H9 (cell line): ENCODE results near the gene ARFIP1. TPM values are rescaled to one million over a fixed set of nuclear protein-coding genes. Genes with fewer than 3 reads are reported as not detected.

Source experiments
- DNase-seq: peaks from one replicate; pipeline ENCODE4 v3.0.0-alpha.2; 2017
- H2AFZ ChIP-seq: one replicate; pipeline ENCODE4 v1.6.1; 2013; ENCODE audit warnings: mild to moderate bottlenecking, low read length, control low read depth, moderate library complexity
- H2AK5ac ChIP-seq: 2 replicates; pipeline ENCODE4 v1.6.1; 2013; ENCODE audit warnings: low read length, control low read depth, mixed read lengths; ENCODE audit not compliant: insufficient read length
- H2BK120ac ChIP-seq: one replicate; pipeline ENCODE4 v1.6.1; 2013; ENCODE audit warnings: low read depth, mild to moderate bottlenecking, low read length, control low read depth, inconsistent platforms; ENCODE audit not compliant: poor library complexity, severe bottlenecking
- H2BK12ac ChIP-seq: 2 replicates; pipeline ENCODE4 v1.6.1; 2013; ENCODE audit warnings: low read length, control low read depth, mixed read lengths, low read depth; ENCODE audit not compliant: insufficient read length
- H2BK15ac ChIP-seq: 2 replicates; pipeline ENCODE4 v1.6.1; 2013; ENCODE audit warnings: low read depth, low read length, control low read depth
- H2BK20ac ChIP-seq: one replicate; pipeline ENCODE4 v1.6.1; 2013; ENCODE audit warnings: low read depth, mild to moderate bottlenecking, low read length, control low read depth, inconsistent platforms; ENCODE audit not compliant: poor library complexity, severe bottlenecking
- H2BK5ac ChIP-seq: 2 replicates; pipeline ENCODE4 v1.6.1; 2013; ENCODE audit warnings: low read length, control low read depth, mixed read lengths; ENCODE audit not compliant: insufficient read length
- H3K14ac ChIP-seq: 2 replicates; pipeline ENCODE4 v1.6.1; 2013; ENCODE audit warnings: low read length, control low read depth; ENCODE audit not compliant: insufficient read depth
- H3K18ac ChIP-seq: 2 replicates; pipeline ENCODE4 v1.6.1; 2013; ENCODE audit warnings: low read depth, mild to moderate bottlenecking, mixed read lengths, low read length, control low read depth; ENCODE audit not compliant: insufficient read length
- H3K23ac ChIP-seq: 2 replicates; pipeline ENCODE4 v1.6.1; 2013; ENCODE audit warnings: low read length, control low read depth, mixed read lengths, low read depth; ENCODE audit not compliant: insufficient read length
- H3K23me2 ChIP-seq: 2 replicates; pipeline ENCODE4 v1.6.1; 2013; ENCODE audit warnings: low read depth, mild to moderate bottlenecking, mixed read lengths, low read length, control low read depth; ENCODE audit not compliant: insufficient read length, poor library complexity, severe bottlenecking
- H3K27ac ChIP-seq: 2 replicates; pipeline ENCODE4 v1.5.1; 2013; ENCODE audit warnings: low read length, control low read depth, mixed read lengths, low read depth; ENCODE audit not compliant: insufficient read length
- H3K27me3 ChIP-seq: 2 replicates; pipeline ENCODE4 v1.6.1; 2013; ENCODE audit warnings: low read length, control low read depth, inconsistent platforms; ENCODE audit not compliant: insufficient read depth
- H3K4ac ChIP-seq: 2 replicates; pipeline ENCODE4 v1.6.1; 2013; ENCODE audit warnings: low read depth, mild to moderate bottlenecking, control low read depth, inconsistent platforms, low read length, moderate library complexity
- H3K4me1 ChIP-seq: 2 replicates; pipeline ENCODE4 v1.6.1; 2013; ENCODE audit warnings: low read length, control low read depth, inconsistent platforms; ENCODE audit not compliant: insufficient read depth
- H3K4me2 ChIP-seq: 2 replicates; pipeline ENCODE4 v1.6.1; 2013; ENCODE audit warnings: low read length, control low read depth, mixed read lengths; ENCODE audit not compliant: insufficient read length, insufficient read depth
- H3K56ac ChIP-seq: 2 replicates; pipeline ENCODE4 v1.6.1; 2013; ENCODE audit warnings: low read depth, mild to moderate bottlenecking, mixed read lengths, low read length, control low read depth; ENCODE audit not compliant: insufficient read length
- H3K79me1 ChIP-seq: 2 replicates; pipeline ENCODE4 v1.6.1; 2013; ENCODE audit warnings: low read depth, mild to moderate bottlenecking, moderate library complexity, low read length, control low read depth, inconsistent platforms; ENCODE audit not compliant: insufficient read depth, poor library complexity, severe bottlenecking
- H3K79me2 ChIP-seq: 2 replicates; pipeline ENCODE4 v1.6.1; 2013; ENCODE audit warnings: low read length, control low read depth, inconsistent platforms; ENCODE audit not compliant: insufficient read depth
- H3K9ac ChIP-seq: 2 replicates; pipeline ENCODE4 v1.6.1; 2013; ENCODE audit warnings: low read length, control low read depth, mixed read lengths; ENCODE audit not compliant: insufficient read length; ENCODE audit errors: extremely low read depth
- H3K9me3 ChIP-seq: one replicate; pipeline ENCODE4 v1.6.1; 2013; ENCODE audit warnings: low read depth, low read length, inconsistent platforms; ENCODE audit not compliant: control insufficient read depth
- H3T11ph ChIP-seq: one replicate; pipeline ENCODE4 v1.6.1; 2013; ENCODE audit warnings: mild to moderate bottlenecking, low read length, control low read depth, inconsistent platforms
- H4K20me1 ChIP-seq: one replicate; pipeline ENCODE4 v1.6.1; 2013; ENCODE audit not compliant: control insufficient read depth, insufficient read length, insufficient read depth
- H4K5ac ChIP-seq: 2 replicates; pipeline ENCODE4 v1.6.1; 2013; ENCODE audit warnings: low read depth, mild to moderate bottlenecking, mixed read lengths, low read length, control low read depth; ENCODE audit not compliant: insufficient read length
- H4K8ac ChIP-seq: replicated peaks from 2 replicates; pipeline ENCODE4 v1.6.1; 2013; ENCODE audit warnings: low read length, control low read depth, mixed read lengths, low read depth; ENCODE audit not compliant: insufficient read length
- H4K91ac ChIP-seq: 2 replicates; pipeline ENCODE4 v1.6.1; 2013; ENCODE audit warnings: low read depth, mild to moderate bottlenecking, moderate library complexity, mixed read lengths, low read length, control low read depth; ENCODE audit not compliant: insufficient read length
- H3K27ac Mint-ChIP-seq, 3 experiments: 2 replicates in 2 of 3; 3 replicates in 1 of 3; pipeline ENCODE4 v1.8.0; 2020 to 2021; ENCODE audit warnings: mixed read lengths in 3 of 3, mild to moderate bottlenecking in 1 of 3, moderate library complexity in 1 of 3
- H3K27me3 Mint-ChIP-seq: 2 replicates; pipeline ENCODE4 v1.8.0; 2021; ENCODE audit warnings: low read depth, mild to moderate bottlenecking, moderate library complexity, mixed read lengths
- H3K36me3 Mint-ChIP-seq, 3 experiments: 2 replicates in 2 of 3; 3 replicates in 1 of 3; pipeline ENCODE4 v1.8.0; 2020 to 2021; ENCODE audit warnings: low read depth in 3 of 3, mixed read lengths in 3 of 3; ENCODE audit not compliant: insufficient read depth in 1 of 3
- H3K4me1 Mint-ChIP-seq, 2 experiments: 2 replicates each; pipeline ENCODE4 v1.8.0; 2020; ENCODE audit warnings: mixed read lengths in 2 of 2
- H3K4me3 Mint-ChIP-seq, 2 experiments: 2 replicates in 1 of 2; 3 replicates in 1 of 2; pipeline ENCODE4 v1.8.0; 2020 to 2021; ENCODE audit warnings: mild to moderate bottlenecking in 2 of 2, mixed read lengths in 2 of 2, moderate library complexity in 1 of 2
- H3K9me3 Mint-ChIP-seq, 2 experiments: 2 replicates in 1 of 2; 3 replicates in 1 of 2; pipeline ENCODE4 v1.8.0; 2020; ENCODE audit warnings: mild to moderate bottlenecking in 2 of 2, mixed read lengths in 2 of 2, moderate library complexity in 1 of 2
- total RNA-seq: library from RNA; stranded (reverse); gene quantifications from 2 replicates; pipeline ENCODE4 v1.2.1, GENCODE V29; 2021
- TF ChIP-seq, protein P1 (sequence below): fragments of 200-600 bp; sonication (generic); conservative IDR thresholded peaks from 3 replicates; pipeline ENCODE4 v1.8.0; 2021; ENCODE audit warnings: antibody characterized with exemption, mild to moderate bottlenecking

Gene ARFIP1
- total RNA-seq, 1 experiment from 2014 or later, result 30.8 TPM

DNA sequence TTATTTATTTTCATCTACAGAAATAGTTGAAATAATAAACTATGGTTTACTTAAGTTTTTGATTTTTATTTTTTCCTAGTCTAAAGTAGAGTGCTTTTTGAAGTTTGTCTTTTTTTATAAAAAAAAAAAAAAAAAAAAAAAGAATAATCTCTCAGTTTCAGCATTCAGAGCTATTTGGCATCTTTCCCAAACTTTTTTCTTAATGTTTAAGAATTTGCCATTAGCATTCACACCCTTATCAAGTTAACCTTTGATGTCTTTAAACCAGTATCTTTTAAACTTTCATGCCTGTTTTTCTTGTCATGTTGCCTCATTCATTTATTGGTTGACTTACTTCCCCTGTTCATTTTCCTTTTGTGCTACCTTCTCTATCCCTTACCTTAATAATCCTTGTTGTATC lies 95.5 kb downstream of the ARFIP1 start:
- Histone ChIP-seq H3K79me2 (no peaks in the 10 kb centered on the region), H4K5ac (no peak overlapping the region), H2BK12ac (no peak overlapping the region), H3K23ac (no peak overlapping the region), H4K20me1 (no peaks in the 10 kb centered on the region), H3K18ac (no peak overlapping the region), H2BK5ac (no peak overlapping the region), H3K4ac (no peak overlapping the region), H3K9ac (no peak overlapping the region), H4K91ac (no peak overlapping the region), H3K23me2 (no peaks in the 10 kb centered on the region), H3K9me3 (no peaks in the 10 kb centered on the region), H4K8ac (no peak overlapping the region), H3K4me1 (no peaks in the 10 kb centered on the region), H3T11ph (no peak overlapping the region), H3K14ac (no peak overlapping the region), H2BK20ac (no peak overlapping the region), H3K27ac (no peak overlapping the region), H3K79me1 (no peaks in the 10 kb centered on the region), H3K56ac (no peak overlapping the region), H2AK5ac (no peak overlapping the region), H3K27me3 (no peaks in the 10 kb centered on the region), H2BK120ac (no peak overlapping the region), H2AFZ (no peak overlapping the region), H3K4me2 (no peak overlapping the region), H2BK15ac (no peak overlapping the region)
- TF ChIP-seq, protein P1, sequence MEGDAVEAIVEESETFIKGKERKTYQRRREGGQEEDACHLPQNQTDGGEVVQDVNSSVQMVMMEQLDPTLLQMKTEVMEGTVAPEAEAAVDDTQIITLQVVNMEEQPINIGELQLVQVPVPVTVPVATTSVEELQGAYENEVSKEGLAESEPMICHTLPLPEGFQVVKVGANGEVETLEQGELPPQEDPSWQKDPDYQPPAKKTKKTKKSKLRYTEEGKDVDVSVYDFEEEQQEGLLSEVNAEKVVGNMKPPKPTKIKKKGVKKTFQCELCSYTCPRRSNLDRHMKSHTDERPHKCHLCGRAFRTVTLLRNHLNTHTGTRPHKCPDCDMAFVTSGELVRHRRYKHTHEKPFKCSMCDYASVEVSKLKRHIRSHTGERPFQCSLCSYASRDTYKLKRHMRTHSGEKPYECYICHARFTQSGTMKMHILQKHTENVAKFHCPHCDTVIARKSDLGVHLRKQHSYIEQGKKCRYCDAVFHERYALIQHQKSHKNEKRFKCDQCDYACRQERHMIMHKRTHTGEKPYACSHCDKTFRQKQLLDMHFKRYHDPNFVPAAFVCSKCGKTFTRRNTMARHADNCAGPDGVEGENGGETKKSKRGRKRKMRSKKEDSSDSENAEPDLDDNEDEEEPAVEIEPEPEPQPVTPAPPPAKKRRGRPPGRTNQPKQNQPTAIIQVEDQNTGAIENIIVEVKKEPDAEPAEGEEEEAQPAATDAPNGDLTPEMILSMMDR, result no peak
- peaks cover 43 to 49% (median 44%) of the 10 kb centered on the region in 3 experiments for H3K36me3 Mint-ChIP-seq
- peaks cover 7 to 8% of the 10 kb centered on the region in 2 experiments for H3K4me1 Mint-ChIP-seq
- peaks cover 22 to 25% of the 10 kb centered on the region in 2 experiments for H3K9me3 Mint-ChIP-seq
- no peaks in the 10 kb centered on the region for H3K27me3 Mint-ChIP-seq
- no peak for DNase-seq
- H3K27ac Mint-ChIP-seq, result no peak overlapping the region
- no peak overlapping the region for H3K4me3 Mint-ChIP-seq
